HPDE6-E6E7 (cell line): ENCODE data around the gene ADAMTS12.

Source experiments
- DNase-seq: peaks from one replicate; pipeline ENCODE4 v3.0.0; 2011; ENCODE audit warnings: missing footprints; ENCODE audit errors: extremely low spot score

The ADAMTS12 gene

GRCh38 chr5:33715661-33716060 lies 176.1 kb downstream of the ADAMTS12 start:
- DNase-seq = no peak

- no peak for DNase-seq
Observed at GRCh38 chr5:33713136-33713765, 178.5 kb downstream of the ADAMTS12 start.

GRCh38 chr5:33712664-33713063 lies 179.1 kb downstream of the ADAMTS12 start:
- DNase-seq = no peak

- no peak for DNase-seq
Observed at GRCh38 chr5:33711094-33711679, 180.6 kb downstream of the ADAMTS12 start.

GRCh38 chr5:33702867-33703266 lies 188.9 kb downstream of the ADAMTS12 start:
- DNase-seq = no peak

GRCh38 chr5:33701951-33702350 lies 189.8 kb downstream of the ADAMTS12 start:
- no peak for DNase-seq

GRCh38 chr5:33701251-33701650 lies 190.5 kb downstream of the ADAMTS12 start:
- no peak for DNase-seq

- DNase-seq = no peak
Observed at GRCh38 chr5:33696411-33696810, 195.4 kb downstream of the ADAMTS12 start.

DNA sequence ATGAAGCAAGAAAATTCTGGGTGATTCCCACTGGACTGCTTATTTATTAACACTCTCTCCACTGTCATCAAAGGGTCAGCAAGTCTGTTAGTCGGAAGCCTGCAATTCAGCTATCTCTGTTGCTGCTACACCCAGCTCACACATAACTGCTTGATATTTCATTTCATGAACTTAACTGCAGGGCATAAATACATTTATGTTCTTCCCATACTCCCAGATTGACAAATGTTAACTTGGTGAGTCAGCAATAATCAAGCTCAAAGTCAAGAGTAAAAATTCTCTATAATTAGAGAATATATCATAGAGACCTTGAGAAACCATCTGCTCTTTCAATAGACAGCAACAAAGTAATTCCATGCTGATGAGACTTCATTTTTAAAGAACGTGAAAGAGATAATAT lies 198.8 kb downstream of the ADAMTS12 start:
- DNase-seq = no peak

GRCh38 chr5:33691856-33692255 lies 199.9 kb downstream of the ADAMTS12 start:
- DNase-seq = no peak

- DNase-seq = no peak
Observed at GRCh38 chr5:33690374-33691135, 201.2 kb downstream of the ADAMTS12 start.

DNA sequence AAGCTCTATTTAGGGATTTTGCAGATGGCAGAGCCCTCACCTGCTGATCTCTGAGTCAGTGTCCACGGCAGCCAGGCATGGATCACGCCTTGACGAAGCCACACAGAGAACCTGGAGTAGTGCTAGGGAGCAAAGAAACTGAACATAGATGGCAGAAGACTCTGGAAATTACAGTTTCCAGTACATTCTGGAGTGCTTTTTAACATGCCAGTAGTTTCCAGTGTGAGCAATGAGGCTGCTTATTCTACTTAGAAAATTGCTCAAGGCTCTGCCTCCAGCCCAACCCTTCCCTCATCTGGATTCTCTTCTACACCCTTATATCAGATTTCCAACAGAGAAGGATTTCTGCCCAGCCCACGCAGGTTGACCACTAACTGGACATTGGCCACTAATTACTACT lies 203.3 kb downstream of the ADAMTS12 start:
- no peak for DNase-seq

DNA sequence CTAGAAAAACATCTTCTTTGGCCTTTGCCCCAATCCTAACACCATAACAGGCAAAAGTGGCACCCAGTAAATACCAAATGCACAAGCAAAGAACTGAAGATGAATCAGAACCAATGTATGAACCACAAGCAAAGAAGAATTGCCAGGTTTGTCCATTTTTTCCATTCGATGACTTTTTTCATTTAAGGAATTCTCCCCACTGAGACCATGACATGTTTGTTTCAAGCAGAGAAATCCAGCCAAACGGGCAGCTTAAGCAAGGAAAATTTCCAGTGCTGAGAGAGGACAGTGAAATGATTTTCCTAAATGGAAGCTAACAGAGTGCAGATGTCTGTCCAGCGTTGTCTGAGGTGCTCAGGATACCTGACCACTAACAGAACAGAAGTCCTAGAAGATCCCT lies 203.7 kb downstream of the ADAMTS12 start:
- no peak for DNase-seq

- no peak for DNase-seq
Observed at GRCh38 chr5:33685873-33686755, 205.7 kb downstream of the ADAMTS12 start.

GRCh38 chr5:33684496-33685159 lies 207.2 kb downstream of the ADAMTS12 start:
- DNase-seq = no peak

- DNase-seq = no peak
Observed at GRCh38 chr5:33679791-33680190, 212.0 kb downstream of the ADAMTS12 start.

DNA sequence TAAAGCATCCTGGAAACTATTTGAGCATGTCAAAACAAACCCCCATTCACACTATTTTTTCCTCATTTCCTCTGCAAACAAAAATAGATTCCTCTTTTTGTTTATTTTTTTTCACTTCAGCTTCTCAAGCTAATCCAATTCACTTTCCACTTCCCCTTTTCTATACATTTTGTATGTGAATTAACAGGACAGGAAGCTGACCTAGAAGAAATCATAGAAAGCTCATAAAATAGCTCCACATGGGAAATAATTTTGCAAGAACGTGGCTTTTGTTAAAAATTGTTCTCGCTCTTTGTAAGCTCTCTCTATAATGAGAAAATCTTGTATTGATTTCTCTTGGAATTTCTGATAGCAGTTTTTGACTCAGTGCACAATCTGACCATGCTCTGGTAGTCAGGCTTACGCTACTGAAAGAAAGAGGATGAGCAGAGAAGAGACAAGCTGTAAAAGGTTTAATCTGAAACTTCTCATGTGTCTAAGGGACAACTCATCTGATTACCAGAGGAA lies 215.8 kb downstream of the ADAMTS12 start:
- no peak for DNase-seq

- no peak for DNase-seq
Observed at GRCh38 chr5:33671700-33672291, 220.0 kb downstream of the ADAMTS12 start.

- no peak for DNase-seq
Observed at GRCh38 chr5:33662722-33663427, 228.9 kb downstream of the ADAMTS12 start.

DNA sequence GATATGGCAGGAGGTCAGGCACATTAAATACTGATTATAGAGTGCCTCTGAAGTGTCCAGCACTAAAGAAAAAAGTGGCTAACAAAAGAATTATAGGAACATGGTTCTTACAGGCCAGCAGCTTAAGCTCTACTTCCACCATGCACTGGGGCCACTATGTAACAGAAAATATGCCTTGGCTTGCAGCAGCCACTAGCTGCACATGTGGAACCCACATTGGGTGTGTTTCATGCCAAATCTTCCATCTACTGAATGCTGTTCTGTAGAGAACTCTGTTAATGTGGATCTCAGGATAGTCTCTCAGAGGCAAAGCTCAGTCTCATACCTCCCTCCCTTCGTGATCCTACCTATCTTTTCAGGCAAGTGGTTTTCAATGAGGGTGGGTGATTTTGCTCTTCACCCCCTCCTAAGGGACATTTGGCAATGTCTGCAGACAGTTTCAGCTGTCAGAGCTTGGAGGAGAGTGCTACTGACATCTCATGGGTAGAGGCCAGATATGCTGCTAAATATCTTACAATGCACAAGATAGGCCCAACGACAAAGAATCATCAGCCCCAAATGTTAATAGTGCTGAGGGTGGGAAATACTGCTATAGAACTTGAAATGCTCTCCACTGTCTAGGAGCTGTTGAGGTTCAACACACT lies 232.1 kb downstream of the ADAMTS12 start:
- no peak for DNase-seq
